ENCODE results near the gene NR2E3. TPM values are rescaled to one million over a fixed set of nuclear protein-coding genes. Genes with fewer than 3 reads are reported as not detected.

NR2E3 gene
- total and polyA plus RNA-seq, 2 of the 13 experiments (the other 11 are each of a cell fraction or from before 2014, with no cell fraction given) = not detected

DNA sequence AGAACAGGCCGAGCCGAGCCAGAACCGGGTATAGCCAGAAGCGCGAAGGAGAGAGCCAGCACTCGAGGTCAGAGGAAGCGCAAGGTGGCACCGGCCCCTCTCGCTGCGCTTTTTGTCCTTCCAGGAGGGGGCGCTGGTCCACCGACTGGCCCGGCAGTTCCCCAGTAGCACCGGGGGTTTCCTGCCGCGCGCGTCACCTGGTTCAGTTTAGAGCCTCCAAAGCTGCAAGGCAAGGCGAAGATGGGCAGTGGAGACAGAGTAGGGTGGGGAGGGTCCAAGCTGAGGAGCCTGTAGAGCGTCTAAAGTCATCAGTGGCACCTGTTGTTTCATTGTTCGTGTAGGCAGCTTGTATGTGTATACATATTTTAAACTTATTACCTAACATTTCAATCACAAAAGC is 7.6 kb upstream of the NR2E3 start:
- DNase-seq (ENCODE audit: low spot score) (no peak), FAIRE-seq (no peak), ATAC-seq (peak; percentile 77)
- no peak overlapping the region; the same call in 1 of the 2 replicates for H3K4me2 ChIP-seq (ENCODE audit: low read depth, low read length)
- POLR2A ChIA-PET = no interaction called here
- H3K9me3 ChIP-seq (ENCODE audit: low read length) = no peaks in the 10 kb centered on the region
- CTCF ChIA-PET (ENCODE audit: low intra/inter-chr PET ratio, low total read pairs) = interaction anchor here (1.5 to 2.0 kb wide), 2 partner anchors 59 to 353 kb away, joined by 5 to 12 read pairs; no protein-coding TSS in a partner anchor
- no peaks in the 10 kb centered on the region for H3K4me1 ChIP-seq (ENCODE audit: insufficient read depth, low read length)
- H2AFZ ChIP-seq (ENCODE audit: low read length) = no peak overlapping the region
- no peaks in the 10 kb centered on the region for H3K36me3 ChIP-seq (replicated peaks in 1 of 2; ENCODE audit: control insufficient read depth in 1 of 2, insufficient read depth in 2 of 2, low read length in 2 of 2)
- peaks cover 0 to 14% of the 10 kb centered on the region in 2 experiments; a peak in 3 of 5 replicates for H3K27me3 ChIP-seq (ENCODE audit: control insufficient read depth in 1 of 2, insufficient read depth in 2 of 2, low read length in 2 of 2)
- H3K4me3 ChIP-seq (replicated peaks in 1 of 3; ENCODE audit: insufficient read depth in 1 of 3, low read depth in 2 of 3, low read length in 3 of 3) = no peak overlapping the region
- no TSS peak for BruUV-seq (replicated peaks)
- H4K20me1 ChIP-seq (ENCODE audit: insufficient read depth, low read length) = no peaks in the 10 kb centered on the region
- intact Hi-C loops (cut with micrococcal nuclease; ENCODE audit: unreplicated experiment) = loop anchor here (5.0 kb wide), 1 partner anchor 355 kb away; no protein-coding TSS in a partner anchor
- H3K27ac ChIP-seq (ENCODE audit: extremely low read length, insufficient read depth, low read length) = no peak overlapping the region
- H3K9ac ChIP-seq (ENCODE audit: insufficient read depth, low read depth, low read length) = no peak overlapping the region
- no peaks in the 10 kb centered on the region for H3K79me2 ChIP-seq (ENCODE audit: insufficient read depth, low read length)
- in situ Hi-C loops (cut with HindIII; ENCODE audit: extremely low pct_ligation_motif_present, low pct_unique_long_range_greater_than_20kb) = loop anchor here (5.0 to 10.0 kb wide), 4 partner anchors 55 to 688 kb away; partner anchors contain the start of gene THSD4
- WGBS (ENCODE audit: low lambda C conversion rate) = 25% methylated on average over 9 of the region's 21 CpGs
- TF ChIP-seq, protein P1, sequence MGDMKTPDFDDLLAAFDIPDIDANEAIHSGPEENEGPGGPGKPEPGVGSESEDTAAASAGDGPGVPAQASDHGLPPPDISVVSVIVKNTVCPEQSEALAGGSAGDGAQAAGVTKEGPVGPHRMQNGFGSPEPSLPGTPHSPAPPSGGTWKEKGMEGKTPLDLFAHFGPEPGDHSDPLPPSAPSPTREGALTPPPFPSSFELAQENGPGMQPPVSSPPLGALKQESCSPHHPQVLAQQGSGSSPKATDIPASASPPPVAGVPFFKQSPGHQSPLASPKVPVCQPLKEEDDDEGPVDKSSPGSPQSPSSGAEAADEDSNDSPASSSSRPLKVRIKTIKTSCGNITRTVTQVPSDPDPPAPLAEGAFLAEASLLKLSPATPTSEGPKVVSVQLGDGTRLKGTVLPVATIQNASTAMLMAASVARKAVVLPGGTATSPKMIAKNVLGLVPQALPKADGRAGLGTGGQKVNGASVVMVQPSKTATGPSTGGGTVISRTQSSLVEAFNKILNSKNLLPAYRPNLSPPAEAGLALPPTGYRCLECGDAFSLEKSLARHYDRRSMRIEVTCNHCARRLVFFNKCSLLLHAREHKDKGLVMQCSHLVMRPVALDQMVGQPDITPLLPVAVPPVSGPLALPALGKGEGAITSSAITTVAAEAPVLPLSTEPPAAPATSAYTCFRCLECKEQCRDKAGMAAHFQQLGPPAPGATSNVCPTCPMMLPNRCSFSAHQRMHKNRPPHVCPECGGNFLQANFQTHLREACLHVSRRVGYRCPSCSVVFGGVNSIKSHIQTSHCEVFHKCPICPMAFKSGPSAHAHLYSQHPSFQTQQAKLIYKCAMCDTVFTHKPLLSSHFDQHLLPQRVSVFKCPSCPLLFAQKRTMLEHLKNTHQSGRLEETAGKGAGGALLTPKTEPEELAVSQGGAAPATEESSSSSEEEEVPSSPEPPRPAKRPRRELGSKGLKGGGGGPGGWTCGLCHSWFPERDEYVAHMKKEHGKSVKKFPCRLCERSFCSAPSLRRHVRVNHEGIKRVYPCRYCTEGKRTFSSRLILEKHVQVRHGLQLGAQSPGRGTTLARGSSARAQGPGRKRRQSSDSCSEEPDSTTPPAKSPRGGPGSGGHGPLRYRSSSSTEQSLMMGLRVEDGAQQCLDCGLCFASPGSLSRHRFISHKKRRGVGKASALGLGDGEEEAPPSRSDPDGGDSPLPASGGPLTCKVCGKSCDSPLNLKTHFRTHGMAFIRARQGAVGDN (CRISPR knock-in tag; IDR thresholded peaks at IDR 0.05) = peak; percentile 25
- TF ChIP-seq EHMT2 (IDR thresholded peaks at IDR 0.05; ENCODE audit: borderline replicate concordance, low read depth, low read length) (no peak), GABPB1 (CRISPR knock-in tag; IDR thresholded peaks at IDR 0.05) (0 out of 2 replicates have a peak, but pooled peaks have one; percentile 29), ZBED4 (CRISPR knock-in tag; IDR thresholded peaks at IDR 0.05; ENCODE audit: borderline replicate concordance) (0 out of 2 replicates have a peak, but pooled peaks have one; percentile 20), STAG1 (CRISPR knock-in tag; IDR thresholded peaks at IDR 0.05) (peak; percentile 66), SALL1 (CRISPR knock-in tag; IDR thresholded peaks at IDR 0.05) (peak; percentile 21; the same call in 1 of the 2 replicates), ZFP90 (CRISPR knock-in tag; IDR thresholded peaks at IDR 0.05; ENCODE audit: borderline replicate concordance) (no peak), ZBTB20 (CRISPR knock-in tag; IDR thresholded peaks at IDR 0.05; ENCODE audit: borderline replicate concordance, low read depth) (no peak), AKAP8 (CRISPR knock-in tag; IDR thresholded peaks at IDR 0.05) (no peak), TEAD2 (CRISPR knock-in tag; IDR thresholded peaks at IDR 0.05) (no peak)
- TF ChIP-seq, protein P2, sequence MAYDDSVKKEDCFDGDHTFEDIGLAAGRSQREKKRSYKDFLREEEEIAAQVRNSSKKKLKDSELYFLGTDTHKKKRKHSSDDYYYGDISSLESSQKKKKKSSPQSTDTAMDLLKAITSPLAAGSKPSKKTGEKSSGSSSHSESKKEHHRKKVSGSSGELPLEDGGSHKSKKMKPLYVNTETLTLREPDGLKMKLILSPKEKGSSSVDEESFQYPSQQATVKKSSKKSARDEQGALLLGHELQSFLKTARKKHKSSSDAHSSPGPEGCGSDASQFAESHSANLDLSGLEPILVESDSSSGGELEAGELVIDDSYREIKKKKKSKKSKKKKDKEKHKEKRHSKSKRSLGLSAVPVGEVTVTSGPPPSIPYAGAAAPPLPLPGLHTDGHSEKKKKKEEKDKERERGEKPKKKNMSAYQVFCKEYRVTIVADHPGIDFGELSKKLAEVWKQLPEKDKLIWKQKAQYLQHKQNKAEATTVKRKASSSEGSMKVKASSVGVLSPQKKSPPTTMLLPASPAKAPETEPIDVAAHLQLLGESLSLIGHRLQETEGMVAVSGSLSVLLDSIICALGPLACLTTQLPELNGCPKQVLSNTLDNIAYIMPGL (CRISPR knock-in tag; IDR thresholded peaks at IDR 0.05; ENCODE audit: borderline replicate concordance in 1 of 2, low read depth in 1 of 2) = 0 out of 4 replicates have a peak, but pooled peaks of 1 of the 2 experiments have one; percentile 25

Data from HepG2 (cell line).